ENCODE data around the gene MATCAP1. TPM values are rescaled to one million over a fixed set of nuclear protein-coding genes. Genes with fewer than 3 reads are reported as not detected.

Gene MATCAP1
- total RNA-seq, 1 experiment from 2014 or later, result 40.8 TPM

DNA sequence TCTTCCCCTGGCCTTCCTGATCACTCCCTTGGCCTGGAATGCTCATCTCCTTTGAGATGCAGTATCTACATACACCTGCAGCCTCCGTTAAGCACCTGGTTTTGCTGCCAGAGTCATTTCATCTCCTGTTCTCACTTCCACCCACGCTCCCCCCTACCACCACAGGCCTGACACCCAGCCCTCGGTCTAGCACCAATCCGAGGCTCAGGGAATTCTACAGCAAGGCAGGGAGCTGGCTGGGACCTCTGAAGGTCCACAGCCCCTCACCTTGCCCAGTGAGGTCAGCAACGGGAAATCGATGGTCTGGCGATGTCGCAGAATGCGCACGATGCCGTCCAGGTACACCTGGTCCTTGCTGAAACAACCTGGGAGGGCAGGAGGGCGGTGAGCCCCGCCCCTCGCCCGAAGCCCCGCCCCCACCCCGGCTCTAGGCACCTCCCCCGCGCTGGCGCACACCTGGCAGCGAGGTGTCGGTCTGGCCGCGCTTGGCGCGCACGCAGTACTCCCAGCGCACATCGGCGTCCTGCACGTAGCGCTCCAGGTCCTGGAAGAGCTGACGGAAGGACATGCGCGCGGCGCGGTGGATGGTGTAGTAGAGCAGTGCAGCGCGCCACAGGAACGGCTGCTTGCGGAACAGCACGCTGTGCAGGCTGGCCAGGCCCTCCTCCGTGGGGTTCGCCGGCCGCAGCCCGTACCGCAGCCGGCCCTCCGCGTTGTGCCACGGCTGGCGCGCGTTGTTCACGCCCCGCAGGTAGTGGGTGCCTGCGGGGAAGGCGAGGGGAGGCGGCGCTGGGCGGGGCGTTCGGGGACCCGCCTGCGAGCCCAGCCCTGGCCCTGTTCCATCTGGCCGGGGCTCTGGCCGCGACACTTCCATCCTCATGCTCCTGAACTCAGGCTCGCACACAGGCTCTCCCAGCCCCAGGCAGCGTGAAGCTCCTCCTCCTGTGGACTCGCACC is 5.7 kb downstream of the MATCAP1 start (continued):
- TF ChIP-seq, protein P1, sequence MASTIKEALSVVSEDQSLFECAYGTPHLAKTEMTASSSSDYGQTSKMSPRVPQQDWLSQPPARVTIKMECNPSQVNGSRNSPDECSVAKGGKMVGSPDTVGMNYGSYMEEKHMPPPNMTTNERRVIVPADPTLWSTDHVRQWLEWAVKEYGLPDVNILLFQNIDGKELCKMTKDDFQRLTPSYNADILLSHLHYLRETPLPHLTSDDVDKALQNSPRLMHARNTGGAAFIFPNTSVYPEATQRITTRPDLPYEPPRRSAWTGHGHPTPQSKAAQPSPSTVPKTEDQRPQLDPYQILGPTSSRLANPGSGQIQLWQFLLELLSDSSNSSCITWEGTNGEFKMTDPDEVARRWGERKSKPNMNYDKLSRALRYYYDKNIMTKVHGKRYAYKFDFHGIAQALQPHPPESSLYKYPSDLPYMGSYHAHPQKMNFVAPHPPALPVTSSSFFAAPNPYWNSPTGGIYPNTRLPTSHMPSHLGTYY (CRISPR knock-in tag; IDR thresholded peaks at IDR 0.05), result no peak
- TF ChIP-seq MYBL2 (CRISPR knock-in tag; IDR thresholded peaks at IDR 0.05) (peak; percentile 69; the same call in 1 of the 2 replicates), ZNF396 (CRISPR knock-in tag; IDR thresholded peaks at IDR 0.05; ENCODE audit: borderline replicate concordance) (no peak), IRF2 (CRISPR knock-in tag; IDR thresholded peaks at IDR 0.05; ENCODE audit: borderline replicate concordance, low read depth) (no peak), E2F5 (CRISPR knock-in tag; IDR thresholded peaks at IDR 0.05) (peak; percentile 90; the same call in 1 of the 2 replicates), RELA (CRISPR knock-in tag; IDR thresholded peaks at IDR 0.05; ENCODE audit: borderline replicate concordance) (0 out of 2 replicates have a peak, but pooled peaks have one; percentile 82), NFE2L1 (CRISPR knock-in tag; IDR thresholded peaks at IDR 0.05) (peak; percentile 21; the same call in 1 of the 2 replicates)
- TF ChIP-seq, protein P2, sequence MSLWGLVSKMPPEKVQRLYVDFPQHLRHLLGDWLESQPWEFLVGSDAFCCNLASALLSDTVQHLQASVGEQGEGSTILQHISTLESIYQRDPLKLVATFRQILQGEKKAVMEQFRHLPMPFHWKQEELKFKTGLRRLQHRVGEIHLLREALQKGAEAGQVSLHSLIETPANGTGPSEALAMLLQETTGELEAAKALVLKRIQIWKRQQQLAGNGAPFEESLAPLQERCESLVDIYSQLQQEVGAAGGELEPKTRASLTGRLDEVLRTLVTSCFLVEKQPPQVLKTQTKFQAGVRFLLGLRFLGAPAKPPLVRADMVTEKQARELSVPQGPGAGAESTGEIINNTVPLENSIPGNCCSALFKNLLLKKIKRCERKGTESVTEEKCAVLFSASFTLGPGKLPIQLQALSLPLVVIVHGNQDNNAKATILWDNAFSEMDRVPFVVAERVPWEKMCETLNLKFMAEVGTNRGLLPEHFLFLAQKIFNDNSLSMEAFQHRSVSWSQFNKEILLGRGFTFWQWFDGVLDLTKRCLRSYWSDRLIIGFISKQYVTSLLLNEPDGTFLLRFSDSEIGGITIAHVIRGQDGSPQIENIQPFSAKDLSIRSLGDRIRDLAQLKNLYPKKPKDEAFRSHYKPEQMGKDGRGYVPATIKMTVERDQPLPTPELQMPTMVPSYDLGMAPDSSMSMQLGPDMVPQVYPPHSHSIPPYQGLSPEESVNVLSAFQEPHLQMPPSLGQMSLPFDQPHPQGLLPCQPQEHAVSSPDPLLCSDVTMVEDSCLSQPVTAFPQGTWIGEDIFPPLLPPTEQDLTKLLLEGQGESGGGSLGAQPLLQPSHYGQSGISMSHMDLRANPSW (CRISPR knock-in tag; conservative IDR thresholded peaks at IDR 0.05; ENCODE audit: low read depth), result no peak
- TF ChIP-seq, protein P3, sequence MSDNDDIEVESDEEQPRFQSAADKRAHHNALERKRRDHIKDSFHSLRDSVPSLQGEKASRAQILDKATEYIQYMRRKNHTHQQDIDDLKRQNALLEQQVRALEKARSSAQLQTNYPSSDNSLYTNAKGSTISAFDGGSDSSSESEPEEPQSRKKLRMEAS (CRISPR knock-in tag; IDR thresholded peaks at IDR 0.05), result peak; percentile 87

DNA sequence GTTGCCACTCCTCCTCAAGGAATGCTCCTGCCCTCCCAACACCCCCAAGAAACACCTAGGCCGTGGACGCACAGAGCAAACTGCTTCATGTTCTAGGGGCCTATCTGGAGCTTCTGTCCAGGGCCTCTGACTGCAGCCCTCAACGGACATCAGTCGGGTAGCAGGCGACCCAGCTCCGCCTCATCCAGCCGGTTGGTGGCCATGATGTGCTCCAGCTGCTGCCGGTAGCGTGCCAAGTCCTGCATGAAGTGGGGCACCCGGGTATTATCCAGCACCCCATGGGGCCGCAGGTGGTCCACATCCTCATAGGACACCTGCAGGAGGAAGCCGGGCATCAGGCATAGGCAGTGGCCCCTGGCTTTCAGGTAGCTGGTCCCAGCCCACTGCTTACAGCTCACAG is 7.1 kb downstream of the MATCAP1 start:
- Mint-ChIP-seq H3K36me3 (peaks cover 3% of the 10 kb centered on the region; the same call in 1 of the 2 replicates), H3K4me3 (no peak overlapping the region), H3K9me3 (no peaks in the 10 kb centered on the region), H3K27ac (no peak overlapping the region), H3K4me1 (peaks cover 24% of the 10 kb centered on the region), H3K27me3 (ENCODE audit: low read depth) (peaks cover 68% of the 10 kb centered on the region)
- ATAC-seq, result no peak
- no peak for DNase-seq (ENCODE audit: low spot score)
- ChIA-PET POLR2A (no interaction called here), CTCF (interaction anchor here (1.7 to 15.6 kb wide), 4 partner anchors 8 to 70 kb away, joined by 3 to 386 read pairs (median 21); partner anchors contain the start of genes B3GNT9, FBXL8 and TRADD)
- TF ChIP-seq JUN (CRISPR knock-in tag; IDR thresholded peaks at IDR 0.05), result no peak
- TF ChIP-seq EMX1 (CRISPR knock-in tag; IDR thresholded peaks at IDR 0.05), result no peak
- TF ChIP-seq TP53 (CRISPR knock-in tag; IDR thresholded peaks at IDR 0.05), result no peak
- no peak for TF ChIP-seq ZNF121 (CRISPR knock-in tag; IDR thresholded peaks at IDR 0.05)
- no peak for TF ChIP-seq ELF4 (CRISPR knock-in tag; IDR thresholded peaks at IDR 0.05; ENCODE audit: low read depth)
- no peak for TF ChIP-seq HMGA2 (CRISPR knock-in tag; IDR thresholded peaks at IDR 0.05)
- TF ChIP-seq JAZF1 (CRISPR knock-in tag; IDR thresholded peaks at IDR 0.05), result no peak
- no peak for TF ChIP-seq MYBL2 (CRISPR knock-in tag; IDR thresholded peaks at IDR 0.05)
- no peak for TF ChIP-seq ETV6 (CRISPR knock-in tag; IDR thresholded peaks at IDR 0.05)
- TF ChIP-seq CREB1 (CRISPR knock-in tag; IDR thresholded peaks at IDR 0.05), result no peak
- TF ChIP-seq, protein P4, sequence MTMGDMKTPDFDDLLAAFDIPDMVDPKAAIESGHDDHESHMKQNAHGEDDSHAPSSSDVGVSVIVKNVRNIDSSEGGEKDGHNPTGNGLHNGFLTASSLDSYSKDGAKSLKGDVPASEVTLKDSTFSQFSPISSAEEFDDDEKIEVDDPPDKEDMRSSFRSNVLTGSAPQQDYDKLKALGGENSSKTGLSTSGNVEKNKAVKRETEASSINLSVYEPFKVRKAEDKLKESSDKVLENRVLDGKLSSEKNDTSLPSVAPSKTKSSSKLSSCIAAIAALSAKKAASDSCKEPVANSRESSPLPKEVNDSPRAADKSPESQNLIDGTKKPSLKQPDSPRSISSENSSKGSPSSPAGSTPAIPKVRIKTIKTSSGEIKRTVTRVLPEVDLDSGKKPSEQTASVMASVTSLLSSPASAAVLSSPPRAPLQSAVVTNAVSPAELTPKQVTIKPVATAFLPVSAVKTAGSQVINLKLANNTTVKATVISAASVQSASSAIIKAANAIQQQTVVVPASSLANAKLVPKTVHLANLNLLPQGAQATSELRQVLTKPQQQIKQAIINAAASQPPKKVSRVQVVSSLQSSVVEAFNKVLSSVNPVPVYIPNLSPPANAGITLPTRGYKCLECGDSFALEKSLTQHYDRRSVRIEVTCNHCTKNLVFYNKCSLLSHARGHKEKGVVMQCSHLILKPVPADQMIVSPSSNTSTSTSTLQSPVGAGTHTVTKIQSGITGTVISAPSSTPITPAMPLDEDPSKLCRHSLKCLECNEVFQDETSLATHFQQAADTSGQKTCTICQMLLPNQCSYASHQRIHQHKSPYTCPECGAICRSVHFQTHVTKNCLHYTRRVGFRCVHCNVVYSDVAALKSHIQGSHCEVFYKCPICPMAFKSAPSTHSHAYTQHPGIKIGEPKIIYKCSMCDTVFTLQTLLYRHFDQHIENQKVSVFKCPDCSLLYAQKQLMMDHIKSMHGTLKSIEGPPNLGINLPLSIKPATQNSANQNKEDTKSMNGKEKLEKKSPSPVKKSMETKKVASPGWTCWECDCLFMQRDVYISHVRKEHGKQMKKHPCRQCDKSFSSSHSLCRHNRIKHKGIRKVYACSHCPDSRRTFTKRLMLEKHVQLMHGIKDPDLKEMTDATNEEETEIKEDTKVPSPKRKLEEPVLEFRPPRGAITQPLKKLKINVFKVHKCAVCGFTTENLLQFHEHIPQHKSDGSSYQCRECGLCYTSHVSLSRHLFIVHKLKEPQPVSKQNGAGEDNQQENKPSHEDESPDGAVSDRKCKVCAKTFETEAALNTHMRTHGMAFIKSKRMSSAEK (CRISPR knock-in tag; IDR thresholded peaks at IDR 0.05; ENCODE audit: borderline replicate concordance), result no peak
- TF ChIP-seq ARID4B (CRISPR knock-in tag; IDR thresholded peaks at IDR 0.05; ENCODE audit: borderline replicate concordance), result no peak
- no peak for TF ChIP-seq SOX15 (CRISPR knock-in tag; IDR thresholded peaks at IDR 0.05)
- TF ChIP-seq SMAD4 (CRISPR knock-in tag; IDR thresholded peaks at IDR 0.05), result no peak
- TF ChIP-seq RELA (CRISPR knock-in tag; IDR thresholded peaks at IDR 0.05; ENCODE audit: borderline replicate concordance), result no peak

All from WTC11 (cell line).